ENCODE results near the gene FBN1. TPM values are rescaled to one million over a fixed set of nuclear protein-coding genes. Genes with fewer than 3 reads are reported as not detected.

The FBN1 gene
- total RNA-seq, 1 donor from 2014 or later: 0.62 TPM

GRCh38 chr15:48510976-48511375 lies 134.5 kb downstream of the FBN1 start:
- Mint-ChIP-seq H3K4me3 (no peak overlapping the region), H3K4me1 (no peaks in the 10 kb centered on the region), H3K9me3 (no peaks in the 10 kb centered on the region), H3K27me3 (no peaks in the 10 kb centered on the region), H3K36me3 (ENCODE audit: low read depth) (no peaks in the 10 kb centered on the region), H3K27ac (no peak overlapping the region)
- DNase-seq (no peak), ATAC-seq (ENCODE audit: low read depth) (no peak)
- ChIA-PET CTCF (no interaction called here), POLR2A (no interaction called here)
- TF ChIP-seq, protein P1, sequence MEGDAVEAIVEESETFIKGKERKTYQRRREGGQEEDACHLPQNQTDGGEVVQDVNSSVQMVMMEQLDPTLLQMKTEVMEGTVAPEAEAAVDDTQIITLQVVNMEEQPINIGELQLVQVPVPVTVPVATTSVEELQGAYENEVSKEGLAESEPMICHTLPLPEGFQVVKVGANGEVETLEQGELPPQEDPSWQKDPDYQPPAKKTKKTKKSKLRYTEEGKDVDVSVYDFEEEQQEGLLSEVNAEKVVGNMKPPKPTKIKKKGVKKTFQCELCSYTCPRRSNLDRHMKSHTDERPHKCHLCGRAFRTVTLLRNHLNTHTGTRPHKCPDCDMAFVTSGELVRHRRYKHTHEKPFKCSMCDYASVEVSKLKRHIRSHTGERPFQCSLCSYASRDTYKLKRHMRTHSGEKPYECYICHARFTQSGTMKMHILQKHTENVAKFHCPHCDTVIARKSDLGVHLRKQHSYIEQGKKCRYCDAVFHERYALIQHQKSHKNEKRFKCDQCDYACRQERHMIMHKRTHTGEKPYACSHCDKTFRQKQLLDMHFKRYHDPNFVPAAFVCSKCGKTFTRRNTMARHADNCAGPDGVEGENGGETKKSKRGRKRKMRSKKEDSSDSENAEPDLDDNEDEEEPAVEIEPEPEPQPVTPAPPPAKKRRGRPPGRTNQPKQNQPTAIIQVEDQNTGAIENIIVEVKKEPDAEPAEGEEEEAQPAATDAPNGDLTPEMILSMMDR (IDR thresholded peaks at IDR 0.05): no peak
- intact Hi-C loops (cut with micrococcal nuclease): no loop called here

GRCh38 chr15:48507416-48508065 lies 138.0 kb downstream of the FBN1 start:
- POLR2A ChIA-PET: no interaction called here
- Mint-ChIP-seq H3K4me1 (no peaks in the 10 kb centered on the region), H3K27me3 (no peaks in the 10 kb centered on the region), H3K4me3 (no peak overlapping the region), H3K36me3 (ENCODE audit: low read depth) (no peaks in the 10 kb centered on the region), H3K9me3 (no peaks in the 10 kb centered on the region), H3K27ac (no peak overlapping the region)
- CTCF ChIA-PET: interaction anchor here (1.3 kb wide), 1 partner anchor 14 kb away, joined by 3 read pairs; no protein-coding TSS in a partner anchor
- ATAC-seq (ENCODE audit: low read depth) (peak; percentile 28), DNase-seq (no peak)
- TF ChIP-seq, protein P1 (IDR thresholded peaks at IDR 0.05): peak; percentile 15
- intact Hi-C loops (cut with micrococcal nuclease): no loop called here

DNA sequence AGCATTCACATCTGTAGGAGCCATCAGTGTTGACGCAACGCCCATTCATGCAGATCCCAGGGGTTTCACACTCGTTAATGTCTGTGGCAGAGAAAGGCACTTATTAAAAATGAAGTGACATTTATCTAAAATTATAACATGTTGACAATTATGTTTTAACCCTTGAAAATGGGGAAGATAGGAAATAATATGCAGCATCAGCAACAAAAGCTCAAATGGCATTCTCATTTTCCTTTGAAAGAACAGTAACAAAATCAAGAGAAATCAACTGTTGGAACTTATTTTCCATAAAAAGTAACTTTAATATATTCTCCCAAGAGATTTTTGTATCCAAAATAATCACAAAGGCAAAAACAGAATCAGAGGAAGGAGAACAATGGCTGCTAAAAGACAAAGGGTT lies 140.4 kb downstream of the FBN1 start:
- POLR2A ChIA-PET: no interaction called here
- Mint-ChIP-seq H3K27ac (no peak overlapping the region), H3K36me3 (ENCODE audit: low read depth) (no peaks in the 10 kb centered on the region), H3K9me3 (no peaks in the 10 kb centered on the region), H3K4me1 (no peaks in the 10 kb centered on the region), H3K4me3 (no peak overlapping the region), H3K27me3 (no peaks in the 10 kb centered on the region)
- CTCF ChIA-PET: no interaction called here
- intact Hi-C loops (cut with micrococcal nuclease): no loop called here
- TF ChIP-seq, protein P1 (IDR thresholded peaks at IDR 0.05): no peak
- ATAC-seq (ENCODE audit: low read depth): no peak
- no peak for DNase-seq

GRCh38 chr15:48501208-48501607 lies 144.3 kb downstream of the FBN1 start:
- H3K36me3 Mint-ChIP-seq (ENCODE audit: low read depth): no peaks in the 10 kb centered on the region
- DNase-seq: no peak
- no peak overlapping the region for H3K27ac Mint-ChIP-seq
- intact Hi-C loops (cut with micrococcal nuclease): no loop called here
- CTCF ChIA-PET: no interaction called here
- no peaks in the 10 kb centered on the region for H3K27me3 Mint-ChIP-seq
- ATAC-seq (ENCODE audit: low read depth): no peak
- no peaks in the 10 kb centered on the region for H3K4me1 Mint-ChIP-seq
- H3K4me3 Mint-ChIP-seq: no peak overlapping the region
- no peaks in the 10 kb centered on the region for H3K9me3 Mint-ChIP-seq
- POLR2A ChIA-PET: no interaction called here
- TF ChIP-seq, protein P1 (IDR thresholded peaks at IDR 0.05): no peak

GRCh38 chr15:48500595-48500994 lies 144.9 kb downstream of the FBN1 start:
- ATAC-seq (ENCODE audit: low read depth): no peak
- Mint-ChIP-seq H3K9me3 (no peaks in the 10 kb centered on the region), H3K36me3 (ENCODE audit: low read depth) (no peaks in the 10 kb centered on the region), H3K27me3 (no peaks in the 10 kb centered on the region), H3K4me1 (no peaks in the 10 kb centered on the region), H3K4me3 (no peak overlapping the region), H3K27ac (no peak overlapping the region)
- no peak for DNase-seq
- CTCF ChIA-PET: no interaction called here
- TF ChIP-seq, protein P1 (IDR thresholded peaks at IDR 0.05): no peak
- intact Hi-C loops (cut with micrococcal nuclease): no loop called here
- POLR2A ChIA-PET: no interaction called here
